ENCODE data around the gene TPRA1.

GRCh38 chr3:127531821-127532220 is 58.7 kb downstream of the TPRA1 start:
- TF ChIP-seq POLR2A (IDR thresholded peaks at IDR 0.05) = no peak
- TF ChIP-seq CTCF (IDR thresholded peaks at IDR 0.05 in 8 of 11, conservative IDR thresholded peaks at IDR 0.05 in 3 of 11) = no peak
